Thymus (tissue), 11 donors: ENCODE measurements around the gene SORL1-AS1.
"Not testable (repeated sequence)": the region's sequence is repeated elsewhere in the genome, so short reads cannot be mapped to it uniquely, and the experiment has no call there.

Experiments
- DNase-seq, 9 donors: peaks; one replicate each; pipeline ENCODE4 v3.0.0-alpha.2; 2013; ENCODE audit warnings: low spot score in 9 of 9, low read depth in 6 of 9, missing footprints in 1 of 9
- H3K27ac ChIP-seq, 2 donors: one replicate each; pipeline ENCODE4 v1.5.1; 2013; ENCODE audit warnings: control low read depth in 1 of 2, low read depth in 1 of 2, low read length in 1 of 2, mild to moderate bottlenecking in 1 of 2, moderate library complexity in 1 of 2
- H3K27me3 ChIP-seq, 2 donors: one replicate each; pipeline ENCODE4 v1.5.1; 2013; ENCODE audit warnings: low read length in 1 of 2; ENCODE audit not compliant: control insufficient read depth in 2 of 2, insufficient read depth in 1 of 2
- H3K36me3 ChIP-seq, 2 donors: one replicate each; pipeline ENCODE4 v1.5.1; 2013; ENCODE audit warnings: low read length in 1 of 2, mild to moderate bottlenecking in 1 of 2, moderate library complexity in 1 of 2; ENCODE audit not compliant: control insufficient read depth in 2 of 2, insufficient read depth in 2 of 2
- H3K4me1 ChIP-seq, 2 donors: one replicate each; pipeline ENCODE4 v1.5.1; 2013; ENCODE audit warnings: low read length in 2 of 2; ENCODE audit not compliant: control insufficient read depth in 2 of 2, insufficient read depth in 2 of 2
- H3K4me3 ChIP-seq, 2 donors: one replicate each; pipeline ENCODE4 v1.5.1; 2013; ENCODE audit warnings: low read length in 2 of 2, control low read depth in 1 of 2, mild to moderate bottlenecking in 1 of 2
- H3K9me3 ChIP-seq, 2 donors: one replicate each; pipeline ENCODE4 v1.5.1; 2013; ENCODE audit warnings: low read length in 1 of 2, mild to moderate bottlenecking in 1 of 2; ENCODE audit not compliant: control insufficient read depth in 2 of 2, insufficient read depth in 1 of 2
- WGBS: extraction: QIAGEN DNeasy Blood & Tissue Kit; methylation state at CpG from one replicate; pipeline ENCODE4 v1.1.7; 2013; 5-methylcytosine and 5-hydroxymethylcytosine counted together
- donor health status: healthy.

Gene SORL1-AS1

DNA sequence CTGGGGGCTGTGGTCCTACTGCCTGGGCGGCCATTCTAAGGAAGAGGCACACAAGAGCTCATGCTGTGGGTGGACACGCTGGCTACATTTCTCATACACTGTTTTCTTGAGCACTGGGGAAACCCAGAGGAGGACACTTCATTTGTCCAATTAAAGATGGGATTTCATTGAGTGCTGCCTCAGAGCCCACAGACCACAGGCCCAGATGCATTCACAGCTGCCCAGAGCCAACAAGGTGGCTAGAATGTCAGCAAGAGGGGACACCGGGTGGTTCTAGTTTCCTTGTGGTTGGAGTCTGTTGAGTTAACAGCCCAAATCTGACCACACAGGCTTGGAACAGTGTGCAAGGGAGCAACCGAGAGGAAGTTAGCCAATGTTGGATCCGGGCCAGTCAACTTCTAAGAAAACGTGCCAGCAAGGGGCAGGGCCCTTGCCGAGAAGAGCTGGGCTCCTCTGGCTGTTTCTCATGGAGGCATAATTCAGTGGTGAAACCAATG lies 35.7 kb downstream of the SORL1-AS1 start:
- H3K4me1 ChIP-seq: peaks cover 4 to 7% of the 10 kb centered on the region in 2 donors
- H3K27me3 ChIP-seq: no peaks in the 10 kb centered on the region
- 12% methylated on average over 7 of the region's 7 CpGs for WGBS
- H3K9me3 ChIP-seq: no peaks in the 10 kb centered on the region
- H3K36me3 ChIP-seq: no peaks in the 10 kb centered on the region
- peak in 2 of 9 donors; percentile 11 to 50 for DNase-seq
- H3K4me3 ChIP-seq: no peak overlapping the region
- peak overlapping the region in 1 of 2 donors; percentile 62 for H3K27ac ChIP-seq

DNA sequence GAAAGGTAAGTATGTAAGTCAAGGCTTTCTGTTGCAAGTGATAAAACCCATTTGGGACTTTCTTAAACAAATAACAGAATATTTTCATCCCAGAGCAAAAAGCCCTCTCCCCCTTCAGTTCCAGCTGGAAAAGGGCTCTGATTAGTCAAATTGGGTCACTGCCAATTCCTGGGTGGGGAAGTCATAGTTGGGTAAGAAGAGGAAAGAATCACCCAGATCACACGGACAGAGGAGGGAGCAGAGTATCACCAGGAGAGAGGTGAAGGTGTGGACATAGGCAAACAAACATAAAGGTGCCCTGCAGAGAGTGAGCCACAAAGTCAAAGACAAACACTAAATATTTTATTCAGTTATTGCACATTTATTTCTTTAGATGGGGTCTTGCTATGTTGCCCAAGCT lies 36.9 kb downstream of the SORL1-AS1 start:
- H3K9me3 ChIP-seq: no peaks in the 10 kb centered on the region
- WGBS: 58% methylated on average over 1 of the region's 1 CpG
- no peak for DNase-seq

DNA sequence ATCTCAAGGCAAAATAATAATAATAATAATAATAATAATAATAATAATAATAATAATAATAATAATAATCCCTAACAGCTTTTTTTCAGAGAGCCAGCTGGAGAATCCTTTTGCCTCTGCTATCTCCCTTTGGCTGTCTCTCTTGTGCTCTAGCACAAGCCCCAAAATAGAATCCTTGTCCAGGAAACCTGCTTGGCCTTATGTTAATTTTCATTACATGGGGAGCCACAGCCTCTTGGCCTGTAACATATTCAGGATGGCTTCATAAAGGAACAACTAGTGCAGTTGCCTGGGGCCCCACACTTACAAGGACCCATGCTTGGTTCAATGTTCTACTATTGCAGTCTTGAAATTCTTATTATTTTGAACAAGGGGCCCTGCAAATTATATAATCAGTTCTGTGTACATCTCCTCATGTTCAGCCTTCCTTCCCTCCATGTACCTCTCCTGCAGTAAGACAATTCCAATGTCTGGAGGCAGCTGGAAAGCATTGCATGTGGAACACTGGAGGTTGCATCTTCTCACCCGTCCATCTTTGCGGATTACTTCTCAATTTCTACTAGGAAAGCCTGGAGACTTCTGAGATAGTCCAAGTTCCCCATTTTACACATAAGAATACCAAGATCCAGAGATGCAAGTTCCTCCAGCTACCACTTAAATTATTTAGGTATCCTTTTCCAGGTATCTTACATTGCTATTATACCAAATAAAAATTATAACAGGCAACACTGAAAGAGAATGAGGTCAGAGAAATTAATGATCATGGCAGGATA lies 38.4 kb downstream of the SORL1-AS1 start:
- Histone ChIP-seq H3K27me3 (no peaks in the 10 kb centered on the region), H3K4me1 (peaks cover 4 to 7% of the 10 kb centered on the region in 2 donors), H3K4me3 (no peak overlapping the region), H3K27ac (no peak overlapping the region), H3K36me3 (no peaks in the 10 kb centered on the region), H3K9me3 (no peaks in the 10 kb centered on the region)
- DNase-seq: no peak
- WGBS: 97% methylated on average over 2 of the region's 2 CpGs

More for the DNA sequence above, 36.9 kb downstream of the SORL1-AS1 start:
- no peak overlapping the region for H3K27ac ChIP-seq
- peaks cover 4 to 7% of the 10 kb centered on the region in 2 donors for H3K4me1 ChIP-seq
- H3K36me3 ChIP-seq: no peaks in the 10 kb centered on the region
- H3K4me3 ChIP-seq: no peak overlapping the region
- H3K27me3 ChIP-seq: no peaks in the 10 kb centered on the region

DNA sequence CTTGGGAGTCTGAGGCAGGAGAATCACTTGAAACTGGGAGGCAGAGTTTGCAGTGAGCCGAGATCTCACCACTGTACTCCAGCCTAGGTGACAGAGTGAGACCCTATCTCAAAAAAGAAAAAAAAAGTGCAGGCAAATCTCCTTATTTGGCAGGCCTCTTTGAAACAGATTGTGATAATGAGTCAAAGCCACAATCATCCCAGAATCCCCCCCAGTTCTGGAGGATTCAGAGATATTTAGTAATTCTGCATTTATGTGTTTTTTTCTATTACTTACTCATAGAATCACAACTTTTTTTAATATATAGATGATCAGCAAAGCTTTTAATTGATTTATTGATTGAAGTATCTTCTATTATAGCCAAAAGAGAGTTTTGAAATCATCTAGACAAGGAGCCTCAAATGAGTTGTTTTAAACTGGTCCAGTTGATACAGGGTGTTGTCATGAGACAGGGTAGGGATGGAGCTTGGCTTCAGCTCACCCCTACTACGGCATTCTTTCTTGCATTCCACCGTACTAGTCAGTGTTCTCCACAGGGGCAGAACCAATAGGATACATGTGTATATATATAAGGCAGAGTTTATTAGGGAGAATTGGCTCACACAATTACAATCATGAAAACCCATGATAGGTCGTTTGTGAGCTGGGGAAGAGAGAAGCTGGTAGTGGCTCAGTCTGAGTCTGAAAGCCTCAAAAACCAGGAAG lies 39.9 kb downstream of the SORL1-AS1 start:
- no peak for DNase-seq
- no peak overlapping the region for H3K27ac ChIP-seq
- 75% methylated on average over 4 of the region's 4 CpGs for WGBS
- H3K4me3 ChIP-seq: no peak overlapping the region
- H3K27me3 ChIP-seq: no peaks in the 10 kb centered on the region
- peaks cover 4 to 7% of the 10 kb centered on the region in 2 donors for H3K4me1 ChIP-seq
- no peaks in the 10 kb centered on the region for H3K9me3 ChIP-seq
- H3K36me3 ChIP-seq: no peaks in the 10 kb centered on the region

DNA sequence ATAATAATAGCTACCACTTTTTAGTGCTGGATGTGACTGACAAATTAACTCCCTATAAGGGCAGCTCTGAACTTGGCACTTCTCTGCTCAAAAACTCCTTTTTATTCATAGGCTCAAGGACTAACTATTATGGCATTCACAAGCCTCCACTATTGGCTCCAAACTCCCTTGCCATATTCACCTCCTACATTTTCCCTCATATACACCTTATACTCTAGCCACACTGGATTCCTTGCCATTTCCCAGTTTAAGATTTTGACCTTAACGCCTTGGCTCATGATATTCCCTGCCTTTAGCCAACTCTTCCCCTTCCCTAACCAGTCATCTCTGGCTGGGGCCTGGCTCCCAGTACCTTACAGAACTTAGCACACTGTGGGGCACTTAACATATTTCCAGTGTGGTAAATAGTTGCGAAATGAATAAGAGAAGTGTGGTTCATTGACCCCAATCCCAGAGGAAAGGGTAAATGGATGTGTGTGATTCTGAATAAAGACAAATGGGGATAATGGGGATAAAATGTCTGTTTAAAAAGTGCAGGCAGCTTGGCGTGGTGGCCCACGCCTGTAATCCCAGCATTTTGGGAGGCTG lies 40.7 kb downstream of the SORL1-AS1 start:
- over 99% methylated on average over 4 of the region's 4 CpGs for WGBS
- no peak overlapping the region for H3K27ac ChIP-seq
- DNase-seq: no peak
- H3K4me3 ChIP-seq: no peak overlapping the region
- H3K4me1 ChIP-seq: peaks cover under 1 to 3% of the 10 kb centered on the region in 2 donors
- H3K9me3 ChIP-seq: no peaks in the 10 kb centered on the region
- no peaks in the 10 kb centered on the region for H3K36me3 ChIP-seq
- no peaks in the 10 kb centered on the region for H3K27me3 ChIP-seq

DNA sequence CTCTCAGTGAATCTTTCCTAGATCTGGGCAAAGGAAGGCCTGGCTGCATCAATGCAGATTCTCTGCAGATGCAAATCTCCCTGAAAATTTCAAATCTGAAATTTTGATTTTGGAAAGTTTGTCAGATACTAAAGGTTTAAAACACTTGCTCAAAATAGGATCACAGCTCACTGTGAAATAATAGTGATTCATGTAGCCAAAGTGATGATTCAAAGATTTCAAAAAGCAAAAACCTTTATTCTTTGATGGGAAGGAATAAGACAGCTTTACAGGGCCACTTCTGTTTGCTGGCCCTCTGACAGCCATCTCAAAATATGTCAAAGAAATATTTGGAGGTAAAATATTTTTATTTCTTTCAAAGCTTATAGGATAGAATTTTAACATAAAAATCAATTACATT lies 41.4 kb downstream of the SORL1-AS1 start:
- not testable (repeated sequence) for H3K27me3 ChIP-seq, H3K36me3 ChIP-seq, H3K27ac ChIP-seq, H3K9me3 ChIP-seq, H3K4me3 ChIP-seq, DNase-seq, H3K4me1 ChIP-seq

DNA sequence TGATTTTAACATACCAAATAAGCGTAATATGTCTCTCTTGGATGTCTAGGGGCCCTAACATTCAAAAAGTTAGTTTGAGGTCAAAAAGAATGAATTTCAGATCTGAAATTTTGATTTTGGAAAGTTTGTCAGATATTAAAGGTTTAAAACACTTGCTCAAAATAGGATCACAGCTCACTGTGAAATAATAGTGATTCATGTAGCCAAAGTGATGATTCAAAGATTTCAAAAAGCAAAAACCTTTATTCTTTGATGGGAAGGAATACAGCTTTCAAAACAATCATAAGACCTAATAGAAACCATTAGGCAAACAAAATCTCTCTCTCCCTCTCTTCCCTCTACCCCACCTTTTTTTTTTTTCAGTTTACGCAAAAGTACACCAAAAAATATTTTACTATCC lies 42.7 kb downstream of the SORL1-AS1 start:
- H3K36me3 ChIP-seq, H3K27ac ChIP-seq, DNase-seq, H3K9me3 ChIP-seq, H3K4me1 ChIP-seq, H3K4me3 ChIP-seq, H3K27me3 ChIP-seq: not testable (repeated sequence)
- WGBS: 97% methylated on average over 2 of the region's 2 CpGs

DNA sequence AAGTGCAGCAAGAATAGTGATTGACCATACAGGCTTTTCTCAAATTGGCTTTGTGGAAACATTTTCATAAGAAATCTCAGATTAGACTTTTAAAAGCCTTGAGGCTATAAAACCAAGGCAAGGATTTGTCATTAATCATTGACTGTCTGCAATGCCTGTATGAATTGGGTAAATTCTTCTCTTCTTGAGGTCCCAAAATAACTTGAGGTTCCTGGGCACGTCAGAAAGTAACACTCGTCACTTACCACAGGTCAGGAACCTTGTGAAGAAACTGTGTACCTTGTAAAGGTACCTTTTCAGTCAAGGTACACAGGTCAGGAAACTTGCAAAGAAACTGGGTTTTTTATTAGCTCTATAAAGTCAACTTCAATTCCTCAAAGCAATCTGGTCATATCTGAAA lies 43.9 kb downstream of the SORL1-AS1 start:
- H3K36me3 ChIP-seq: no peaks in the 10 kb centered on the region
- DNase-seq: no peak
- no peaks in the 10 kb centered on the region for H3K9me3 ChIP-seq
- H3K4me3 ChIP-seq: no peak overlapping the region
- no peaks in the 10 kb centered on the region for H3K4me1 ChIP-seq
- no peaks in the 10 kb centered on the region for H3K27me3 ChIP-seq
- H3K27ac ChIP-seq: no peak overlapping the region
- WGBS: 88% methylated on average over 2 of the region's 2 CpGs

DNA sequence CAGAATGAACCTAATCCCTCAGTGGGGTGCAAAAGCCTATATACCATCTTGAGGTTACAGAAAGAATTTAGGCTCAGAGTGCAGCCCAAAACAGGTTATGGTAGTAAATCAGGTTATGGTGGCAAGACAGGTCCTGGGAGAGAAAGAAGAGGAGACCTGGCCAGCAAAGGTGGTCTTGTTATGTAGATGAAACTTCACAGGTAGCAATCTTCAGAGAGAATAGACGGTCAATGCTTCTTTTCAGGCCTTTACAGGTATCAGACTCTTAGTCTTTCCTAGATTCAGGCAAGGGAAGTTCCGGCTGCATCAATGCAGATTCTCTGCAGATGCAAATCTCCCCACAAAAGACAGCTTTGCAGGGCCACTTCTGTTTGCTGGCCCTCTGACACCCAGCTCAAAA lies 46.5 kb downstream of the SORL1-AS1 start:
- WGBS: 96% methylated on average over 2 of the region's 2 CpGs
- Histone ChIP-seq H3K4me3 (no peak overlapping the region), H3K27me3 (no peaks in the 10 kb centered on the region), H3K4me1 (no peaks in the 10 kb centered on the region), H3K27ac (no peak overlapping the region), H3K9me3 (no peaks in the 10 kb centered on the region), H3K36me3 (no peaks in the 10 kb centered on the region)
- no peak for DNase-seq
